Body of pancreas (tissue), 4 donors: ENCODE data around the gene CBFA2T3. TPM values are rescaled to one million over a fixed set of nuclear protein-coding genes. Genes with fewer than 3 reads are reported as not detected.

Experiments used
- ATAC-seq: fragments of 150-250 bp; one replicate; pipeline ENCODE4 v1.9.1; 2016
- DNase-seq, 4 donors: peaks; one replicate each; pipeline ENCODE4 v3.0.0-alpha.2; 2019
- H3K27ac ChIP-seq, 4 donors: fragments of 200-600 bp; sonication (generic); 1 replicate in 3 of 4; 2 replicates in 1 of 4; pipeline versions ENCODE4 v1.5.1 to v1.6.1; 2016 to 2019; ENCODE audit warnings: mild to moderate bottlenecking in 1 of 4, mixed read lengths in 1 of 4, moderate library complexity in 1 of 4
- H3K27me3 ChIP-seq, 2 donors: fragments of 200-600 bp; sonication (generic); one replicate each; pipeline ENCODE4 v1.6.0; 2016; ENCODE audit warnings: mild to moderate bottlenecking in 1 of 2
- H3K36me3 ChIP-seq, 2 donors: fragments of 200-600 bp; sonication (generic); replicated peaks in 1 of 2; 2 replicates each; pipeline ENCODE4 v1.5.1; 2016; ENCODE audit warnings: low read depth in 2 of 2; ENCODE audit not compliant: insufficient read depth in 1 of 2
- H3K4me1 ChIP-seq: fragments of 200-600 bp; sonication (generic); one replicate; pipeline ENCODE4 v1.6.0; 2016
- H3K4me3 ChIP-seq, 2 donors: fragments of 200-600 bp; sonication (generic); 1 replicate in 1 of 2; 2 replicates in 1 of 2; pipeline ENCODE4 v1.5.1; 2016 to 2019
- H3K9me3 ChIP-seq, 3 donors: fragments of 200-600 bp; sonication (generic); 1 replicate in 2 of 3; 2 replicates in 1 of 3; pipeline ENCODE4 v1.5.1; 2016
- POLR2A ChIP-seq, 3 donors: fragments of 450-650 bp; IDR thresholded peaks; one replicate each; pipeline ENCODE4 v1.6.1; 2016; ENCODE audit warnings: antibody characterized with exemption in 3 of 3, mild to moderate bottlenecking in 2 of 3
- WGBS, 2 donors: methylation state at CpG; one replicate each; pipeline ENCODE4 v1.1.5; 2017; 5-methylcytosine and 5-hydroxymethylcytosine counted together
- intact Hi-C: fragments of 100-400 bp; cut with DNase I; formaldehyde crosslinking; loops from one replicate; pipeline ENCODE4 v1.15.1; 2023
- total RNA-seq, 2 donors: library from RNA; depleted of rRNA; stranded (reverse); fragments of >200 nt; gene quantifications; one replicate each; pipeline ENCODE4 v1.1.0, GENCODE V29; 2016
- TF ChIP-seq, protein P1 (sequence below), 7 experiments: fragments of 450-650 bp in 4 of 7; fragments of 200-600 bp in 3 of 7; sonication (generic) in 3 of 7; IDR thresholded peaks; one replicate each; pipeline ENCODE4 v1.5.1; 2016 to 2019; ENCODE audit warnings: antibody characterized with exemption in 7 of 7

The CBFA2T3 gene
- total RNA-seq, 2 donors from 2014 or later: 7.8 to 16.2 TPM

DNA sequence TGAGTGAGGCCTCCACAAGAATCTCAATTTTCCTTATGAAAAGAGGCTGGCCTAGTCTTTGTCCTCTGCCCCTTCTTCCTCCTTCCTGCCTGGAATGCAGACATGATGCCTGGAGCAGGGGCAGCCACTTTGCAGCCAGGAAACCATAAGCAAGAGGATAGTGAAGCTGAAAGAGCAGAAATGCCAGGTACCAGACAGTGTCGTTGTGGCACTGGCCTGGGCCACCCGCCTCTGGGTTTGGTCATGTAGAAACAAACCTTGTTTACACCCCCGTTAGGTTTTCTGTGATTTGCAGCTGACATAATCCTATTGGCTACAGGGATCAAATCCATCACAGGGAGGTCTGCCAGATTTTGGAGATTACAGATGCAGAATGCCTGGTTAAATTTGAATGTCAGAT lies 16.5 kb downstream of the CBFA2T3 start:
- no peaks in the 10 kb centered on the region for H3K9me3 ChIP-seq
- no peaks in the 10 kb centered on the region for H3K27me3 ChIP-seq
- WGBS, 2 donors: 64 to 81% methylated on average over 3 of the region's 3 CpGs
- no peak overlapping the region for H3K4me3 ChIP-seq
- intact Hi-C loops: no loop called here
- no peaks in the 10 kb centered on the region for H3K36me3 ChIP-seq
- TF ChIP-seq POLR2A (IDR thresholded peaks at IDR 0.05): no peak
- TF ChIP-seq, protein P1, sequence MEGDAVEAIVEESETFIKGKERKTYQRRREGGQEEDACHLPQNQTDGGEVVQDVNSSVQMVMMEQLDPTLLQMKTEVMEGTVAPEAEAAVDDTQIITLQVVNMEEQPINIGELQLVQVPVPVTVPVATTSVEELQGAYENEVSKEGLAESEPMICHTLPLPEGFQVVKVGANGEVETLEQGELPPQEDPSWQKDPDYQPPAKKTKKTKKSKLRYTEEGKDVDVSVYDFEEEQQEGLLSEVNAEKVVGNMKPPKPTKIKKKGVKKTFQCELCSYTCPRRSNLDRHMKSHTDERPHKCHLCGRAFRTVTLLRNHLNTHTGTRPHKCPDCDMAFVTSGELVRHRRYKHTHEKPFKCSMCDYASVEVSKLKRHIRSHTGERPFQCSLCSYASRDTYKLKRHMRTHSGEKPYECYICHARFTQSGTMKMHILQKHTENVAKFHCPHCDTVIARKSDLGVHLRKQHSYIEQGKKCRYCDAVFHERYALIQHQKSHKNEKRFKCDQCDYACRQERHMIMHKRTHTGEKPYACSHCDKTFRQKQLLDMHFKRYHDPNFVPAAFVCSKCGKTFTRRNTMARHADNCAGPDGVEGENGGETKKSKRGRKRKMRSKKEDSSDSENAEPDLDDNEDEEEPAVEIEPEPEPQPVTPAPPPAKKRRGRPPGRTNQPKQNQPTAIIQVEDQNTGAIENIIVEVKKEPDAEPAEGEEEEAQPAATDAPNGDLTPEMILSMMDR (IDR thresholded peaks at IDR 0.05): no peak
- no peaks in the 10 kb centered on the region for H3K4me1 ChIP-seq
- no peak for ATAC-seq
- no peak for DNase-seq
- H3K27ac ChIP-seq: no peak overlapping the region

DNA sequence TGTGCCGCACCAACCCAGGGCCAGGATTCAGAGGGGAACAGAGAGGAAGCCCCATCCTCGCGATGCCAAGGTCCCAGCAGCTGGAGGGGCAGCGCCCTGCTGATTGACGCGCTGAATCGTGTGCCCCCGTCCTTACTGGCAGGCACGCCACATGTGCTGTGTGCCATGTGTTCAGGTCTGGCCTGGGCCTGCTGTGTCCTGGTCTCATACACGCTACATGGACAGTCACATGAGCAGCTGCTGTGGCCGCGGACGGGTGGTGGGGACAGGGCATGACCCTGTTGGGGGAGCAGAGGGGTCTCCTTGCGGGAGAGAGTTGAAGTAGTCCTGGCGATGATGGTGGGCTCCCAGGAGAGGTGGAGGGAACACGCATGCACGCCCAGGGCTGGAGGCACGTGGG lies 18.0 kb downstream of the CBFA2T3 start:
- no peak for TF ChIP-seq POLR2A (IDR thresholded peaks at IDR 0.05)
- TF ChIP-seq, protein P1 (IDR thresholded peaks at IDR 0.05): no peak
- no peak overlapping the region for H3K4me3 ChIP-seq
- H3K36me3 ChIP-seq: no peaks in the 10 kb centered on the region
- no peak overlapping the region for H3K27ac ChIP-seq
- ATAC-seq (no peak), DNase-seq (no peak)
- H3K4me1 ChIP-seq: no peaks in the 10 kb centered on the region
- intact Hi-C loops: no loop called here
- no peaks in the 10 kb centered on the region for H3K9me3 ChIP-seq
- 78 to 81% methylated on average over 4 to 13 of the region's 18 CpGs for whole genome bisulfite sequencing, 2 donors
- H3K27me3 ChIP-seq: no peaks in the 10 kb centered on the region

DNA sequence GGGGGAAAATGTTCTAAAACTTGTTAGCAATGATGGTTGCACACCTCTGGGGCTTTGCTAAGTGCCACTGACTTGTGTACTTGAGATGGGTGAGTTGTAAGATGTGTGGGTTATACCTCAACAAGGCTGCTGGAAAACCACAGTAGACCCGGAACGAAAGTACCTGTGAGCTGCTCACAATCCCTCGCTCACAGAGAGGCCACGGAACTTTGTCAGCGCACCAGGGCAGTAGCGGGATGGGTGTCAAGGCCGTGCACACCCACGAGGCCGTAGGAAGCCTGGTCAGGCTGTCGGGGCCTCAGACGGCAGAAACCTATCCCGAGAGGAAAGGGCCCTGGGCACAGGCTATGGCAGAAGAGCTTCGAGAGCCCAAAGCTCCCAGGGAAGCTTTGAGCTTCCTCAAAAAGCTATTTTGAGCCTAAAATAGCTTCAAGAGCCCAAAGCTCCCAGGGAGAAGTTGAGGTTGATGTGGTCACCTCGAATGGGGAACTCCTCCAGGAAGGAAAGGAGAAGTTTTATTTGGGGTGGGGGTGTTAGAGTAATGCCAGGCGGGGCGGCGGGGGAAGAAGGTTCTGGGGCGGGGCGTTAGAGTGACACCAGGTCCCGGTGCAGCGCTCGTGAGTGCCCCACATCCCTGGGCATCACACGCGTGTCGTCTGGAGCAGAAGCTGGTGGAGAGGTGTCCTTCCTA lies 19.0 kb downstream of the CBFA2T3 start:
- peak in 1 of 4 donors; percentile 46 for DNase-seq
- Histone ChIP-seq H3K4me3 (no peak overlapping the region), H3K9me3 (no peaks in the 10 kb centered on the region), H3K27me3 (no peaks in the 10 kb centered on the region), H3K27ac (no peak overlapping the region), H3K36me3 (no peaks in the 10 kb centered on the region), H3K4me1 (no peaks in the 10 kb centered on the region)
- ATAC-seq: no peak
- intact Hi-C loops: no loop called here
- TF ChIP-seq POLR2A (IDR thresholded peaks at IDR 0.05): no peak
- TF ChIP-seq, protein P1 (IDR thresholded peaks at IDR 0.05): no peak
- WGBS, 2 donors: 59 to 60% methylated on average over 22 to 25 of the region's 25 CpGs

DNA sequence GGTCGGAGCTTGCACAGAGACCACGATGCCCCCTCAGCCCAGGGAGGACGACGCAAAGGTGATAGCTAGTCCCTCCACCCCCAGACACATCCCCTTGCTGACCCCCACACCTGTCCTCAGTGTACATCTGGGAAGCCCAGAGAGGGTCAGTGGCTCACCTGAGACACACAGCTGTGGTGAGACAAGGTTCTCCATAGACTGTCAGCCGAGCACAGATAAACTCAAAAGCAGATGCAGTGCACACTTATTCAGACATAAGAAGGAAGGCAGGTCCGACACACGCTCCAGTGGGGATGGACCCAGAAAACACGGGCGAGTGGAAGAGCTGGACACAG lies 19.6 kb downstream of the CBFA2T3 start:
- WGBS, 2 donors: 45 to 64% methylated on average over 5 to 9 of the region's 9 CpGs
- Histone ChIP-seq H3K36me3 (no peaks in the 10 kb centered on the region), H3K4me3 (no peak overlapping the region), H3K4me1 (no peaks in the 10 kb centered on the region), H3K9me3 (no peaks in the 10 kb centered on the region), H3K27me3 (no peaks in the 10 kb centered on the region), H3K27ac (no peak overlapping the region)
- TF ChIP-seq, protein P1 (IDR thresholded peaks at IDR 0.05): no peak
- no peak for TF ChIP-seq POLR2A (IDR thresholded peaks at IDR 0.05)
- intact Hi-C loops: no loop called here
- ATAC-seq (no peak), DNase-seq (no peak)
